ENCODE measurements around the gene HAT1.

Gene HAT1

DNA sequence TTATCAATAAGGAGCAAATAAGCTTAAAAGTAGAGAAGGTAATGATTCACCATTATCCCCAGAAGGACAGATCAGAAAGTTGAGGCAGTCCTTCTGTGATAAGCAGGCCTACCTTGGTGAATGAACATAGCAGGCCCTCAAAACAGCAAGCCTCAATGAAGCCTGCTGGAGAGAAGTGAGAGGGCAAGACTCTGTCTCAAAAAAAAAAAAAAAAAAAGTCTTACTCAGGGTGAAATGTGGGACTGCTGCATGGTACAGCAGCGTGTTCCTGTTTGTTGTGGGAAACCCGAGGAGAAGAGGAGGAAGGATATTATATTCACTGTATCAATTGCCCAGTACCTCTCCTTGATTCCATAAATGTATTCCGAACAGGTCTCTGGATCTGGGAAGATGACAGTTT is 8.7 kb upstream of the HAT1 start:
- no peak overlapping the region for H3K4me3 ChIP-seq (ENCODE audit: low read depth, low read length)

DNA sequence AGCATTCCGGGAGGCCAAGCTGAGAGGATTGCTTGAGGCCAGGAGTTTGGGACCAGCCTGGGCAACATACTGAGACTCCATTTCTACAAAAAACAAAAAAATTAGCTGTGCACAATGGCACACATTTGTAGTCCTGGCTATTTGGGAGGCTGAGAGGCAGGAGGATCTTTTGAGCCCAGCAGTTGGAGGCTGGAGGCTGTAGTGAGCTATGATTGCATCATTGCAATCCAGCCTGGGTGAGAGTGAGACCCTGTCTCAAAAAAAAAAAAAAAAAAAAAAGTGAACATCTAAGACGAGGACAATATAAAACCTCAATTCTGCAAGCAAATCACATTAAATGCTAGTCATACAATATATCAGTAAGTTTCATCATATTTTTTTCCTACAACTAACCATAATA is 2.8 kb upstream of the HAT1 start:
- no peak overlapping the region for H3K4me3 ChIP-seq (ENCODE audit: low read depth, low read length)

DNA sequence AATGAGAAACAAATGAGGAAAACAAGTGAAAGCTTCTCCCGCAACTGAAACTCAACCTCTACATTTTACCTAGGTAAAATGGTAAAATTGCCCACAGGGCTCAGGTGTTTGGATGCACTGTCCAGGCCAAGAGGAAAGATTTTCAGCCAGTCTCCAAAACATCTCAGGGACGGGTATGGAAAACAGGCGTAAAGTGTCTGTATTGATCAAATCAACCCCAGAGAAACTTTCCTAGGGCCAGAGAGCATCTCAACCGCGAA is 361 bp upstream of the HAT1 start:
- H3K4me3 ChIP-seq (ENCODE audit: low read depth, low read length) = peak overlapping the region; percentile 96

DNA sequence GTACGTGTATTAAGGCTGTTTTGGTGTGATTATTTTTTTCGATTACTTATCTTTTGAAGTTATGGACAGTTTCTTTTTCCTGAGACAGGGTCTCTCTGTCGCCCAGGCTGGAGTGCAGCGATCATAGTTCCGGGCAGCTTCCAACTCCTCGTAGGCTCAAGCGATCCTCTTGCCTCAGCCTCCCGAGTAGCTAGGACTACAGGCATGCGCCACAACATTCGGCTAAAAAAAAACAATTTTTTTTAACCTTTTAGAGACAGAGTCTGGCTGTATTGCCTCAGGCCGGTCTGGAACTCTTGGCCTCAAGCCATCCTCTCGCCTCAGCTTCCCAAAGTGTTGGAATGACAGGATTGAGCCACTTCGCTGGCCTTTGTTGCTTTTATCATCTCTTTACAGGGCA is 945 bp downstream of the HAT1 start:
- peak overlapping the region; percentile 96 for H3K4me3 ChIP-seq (ENCODE audit: low read depth, low read length)

DNA sequence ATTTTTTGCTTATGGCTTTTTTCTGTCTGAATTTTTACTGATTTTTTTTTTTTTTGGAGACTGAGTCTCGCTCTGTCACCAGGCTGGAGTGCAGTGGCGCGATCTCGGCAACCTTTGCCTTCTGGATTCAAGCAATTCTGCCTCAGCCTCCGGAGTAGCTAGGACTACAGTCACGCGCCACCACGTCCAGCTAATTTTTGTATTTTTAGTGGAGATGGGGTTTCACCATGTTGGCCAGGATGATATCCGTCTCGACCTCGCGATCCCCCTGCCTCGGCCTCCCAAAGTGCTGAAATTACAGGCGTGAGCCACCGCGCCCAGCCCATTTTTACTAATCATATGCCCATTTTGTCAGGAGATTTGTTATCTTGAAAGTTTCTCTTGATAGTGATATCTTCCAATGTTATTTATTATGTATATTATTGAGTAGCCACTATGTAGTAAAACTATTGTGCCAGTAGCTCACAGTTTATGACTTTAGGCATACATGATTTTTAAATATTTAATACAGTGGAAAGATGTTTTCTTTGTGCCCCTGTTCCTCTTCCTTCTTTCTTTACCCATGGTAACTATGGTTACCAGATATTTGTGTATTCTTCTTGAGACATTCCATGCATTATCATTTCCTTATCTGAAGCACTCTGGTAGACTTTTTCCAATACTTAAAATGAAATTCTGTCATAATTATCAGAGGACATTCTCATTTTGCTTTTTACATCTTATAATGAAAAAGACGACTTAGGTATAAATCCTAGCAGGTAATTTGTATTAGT is 2.1 kb downstream of the HAT1 start:
- H3K4me3 ChIP-seq (ENCODE audit: low read depth, low read length) = no peak overlapping the region

DNA sequence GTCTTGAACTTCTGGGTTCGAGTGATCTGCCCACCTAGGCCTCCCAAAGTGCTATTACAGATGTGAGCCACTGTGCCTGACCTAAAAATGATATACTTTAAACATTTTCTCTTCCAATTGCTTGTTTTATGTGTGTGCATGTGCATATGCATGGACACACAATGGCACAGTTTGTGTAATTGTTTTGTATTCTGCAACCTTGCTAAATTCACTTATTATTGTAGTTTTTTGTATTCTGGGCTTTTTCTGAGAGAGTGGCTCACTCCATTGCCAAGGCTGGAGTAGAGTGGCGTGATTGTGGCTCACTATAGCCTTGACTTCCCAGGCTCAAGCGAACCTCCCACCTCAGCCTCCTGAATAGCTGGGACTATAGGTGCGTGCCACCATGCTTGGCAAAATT is 8.1 kb downstream of the HAT1 start:
- H3K4me3 ChIP-seq (ENCODE audit: low read depth, low read length) = no peak overlapping the region

DNA sequence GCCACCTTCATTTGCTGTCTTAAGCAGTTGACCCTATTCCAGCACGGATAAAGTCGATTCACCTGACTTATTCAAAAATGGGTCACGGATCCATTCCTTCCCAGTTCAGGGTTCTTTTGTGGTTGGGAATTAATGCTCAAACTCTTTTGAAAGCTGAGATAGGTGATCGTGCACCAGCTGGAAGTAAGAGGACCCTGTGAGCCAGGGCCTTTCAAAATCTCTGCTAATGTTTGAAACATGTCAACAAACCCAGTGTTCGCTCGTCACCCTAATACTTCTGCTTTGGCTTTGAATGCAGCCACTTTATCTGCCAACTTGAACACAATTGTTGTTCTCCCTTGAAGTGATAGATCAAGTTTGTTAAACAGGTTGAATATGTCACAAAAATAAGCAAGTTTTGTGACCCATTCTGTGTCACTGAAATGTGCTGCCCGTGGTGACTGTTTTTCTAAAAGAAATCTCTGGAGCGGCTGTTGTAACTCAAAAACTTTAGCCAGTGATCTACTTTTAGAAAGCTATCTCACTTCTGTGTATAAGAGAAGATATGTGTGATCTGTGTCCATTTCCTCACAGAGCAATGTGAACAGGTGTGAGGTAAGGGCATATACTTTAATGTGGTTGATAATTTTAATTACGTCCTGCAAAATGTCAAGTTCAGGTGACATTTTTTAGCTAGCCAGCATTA is 16.9 kb downstream of the HAT1 start:
- no peak overlapping the region for H3K4me3 ChIP-seq (ENCODE audit: low read depth, low read length)

DNA sequence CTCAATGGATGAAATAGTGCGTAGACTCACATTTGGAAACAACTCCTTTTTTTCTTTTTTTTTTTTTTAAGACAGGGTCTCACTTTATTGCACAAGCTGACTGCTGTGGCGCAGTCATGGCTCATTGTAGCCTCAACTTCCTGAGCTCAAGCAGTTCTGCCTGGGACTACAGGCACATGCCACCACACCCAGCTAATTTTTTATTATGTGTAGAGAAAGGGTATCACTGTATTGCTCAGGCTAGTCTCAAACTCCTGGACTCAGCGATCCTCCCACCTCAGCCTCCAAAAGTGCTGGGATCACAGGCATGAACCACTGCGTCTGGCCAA is 17.4 kb downstream of the HAT1 start:
- H3K4me3 ChIP-seq (ENCODE audit: low read depth, low read length) = no peak overlapping the region

DNA sequence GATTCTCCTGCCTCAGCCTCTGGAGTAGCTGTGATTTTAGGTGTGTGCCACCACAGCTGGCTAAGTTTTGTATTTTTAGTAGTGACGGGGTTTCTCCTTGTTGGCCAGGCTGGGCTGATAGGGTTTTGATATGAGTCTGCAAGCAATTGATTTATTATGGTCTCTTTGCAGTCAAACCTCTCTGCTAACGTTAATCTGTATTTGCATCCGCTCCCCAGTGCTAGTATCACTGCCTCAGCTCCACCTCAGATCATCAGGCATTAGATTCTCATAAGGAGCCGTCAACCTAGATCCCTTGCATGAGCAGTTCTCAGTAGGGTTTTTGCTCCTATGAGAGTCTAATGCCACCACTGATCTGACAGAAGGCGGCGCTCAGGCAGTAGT is 19.0 kb downstream of the HAT1 start:
- H3K4me3 ChIP-seq (ENCODE audit: low read depth, low read length) = no peak overlapping the region

DNA sequence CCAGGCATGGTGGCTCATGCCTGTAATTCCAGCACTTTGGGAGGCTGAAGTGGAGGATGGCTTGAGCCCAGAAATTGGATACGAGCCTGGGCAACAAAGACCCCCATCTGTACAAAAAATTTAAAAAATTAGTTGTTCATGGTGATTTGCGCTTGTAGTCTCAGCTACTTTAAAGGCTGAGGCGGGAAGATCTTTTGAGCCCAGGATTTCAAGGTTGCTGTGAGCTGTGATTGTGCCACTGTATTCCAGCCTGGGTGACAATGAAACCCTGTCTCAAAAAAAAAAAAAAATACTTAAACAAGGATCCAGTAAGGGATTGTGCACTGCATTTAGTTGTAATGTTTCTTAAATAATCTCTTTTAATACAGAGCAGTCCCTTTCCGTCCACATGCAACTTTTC is 21.6 kb downstream of the HAT1 start:
- no peak overlapping the region for H3K4me3 ChIP-seq (ENCODE audit: low read depth, low read length)

DNA sequence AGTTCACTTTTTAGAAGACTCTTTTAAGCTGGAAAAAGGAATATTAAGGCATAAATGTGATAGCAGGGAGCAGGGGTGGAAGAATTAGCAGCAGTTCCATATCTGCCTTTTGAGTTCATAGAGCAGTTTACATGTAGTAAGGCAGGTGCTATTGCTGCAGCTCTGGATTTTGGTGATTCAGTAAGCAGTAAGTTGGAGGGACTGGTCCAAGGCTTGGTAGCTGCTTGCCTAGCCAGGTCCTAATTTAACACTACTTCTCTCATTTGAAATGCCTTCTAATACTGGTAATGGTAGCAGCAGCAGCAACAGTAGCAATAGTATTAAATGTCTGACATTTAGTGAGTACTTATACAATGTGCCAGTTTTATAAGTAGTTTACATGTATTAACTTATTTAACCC is 30.0 kb downstream of the HAT1 start:
- no peak overlapping the region for H3K4me3 ChIP-seq (ENCODE audit: low read depth, low read length)

DNA sequence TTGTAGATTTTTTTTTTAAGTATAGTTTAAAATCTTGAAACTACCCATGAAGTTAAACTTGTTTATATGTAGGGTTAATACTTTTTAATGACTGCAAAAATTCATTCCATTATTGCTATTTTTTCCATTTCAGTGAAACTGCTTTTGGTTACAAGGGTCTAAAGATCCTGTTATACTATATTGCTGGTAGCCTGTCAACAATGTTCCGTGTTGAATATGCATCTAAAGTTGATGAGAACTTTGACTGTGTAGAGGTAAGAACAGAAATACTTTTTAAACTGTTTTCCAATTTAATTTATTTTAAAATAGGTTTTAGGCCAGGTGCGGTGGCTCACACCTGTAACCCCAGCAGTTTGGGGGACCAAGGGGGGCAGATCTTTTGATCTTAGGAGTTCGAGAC is 30.5 kb downstream of the HAT1 start:
- no peak overlapping the region for H3K4me3 ChIP-seq (ENCODE audit: low read depth, low read length)

DNA sequence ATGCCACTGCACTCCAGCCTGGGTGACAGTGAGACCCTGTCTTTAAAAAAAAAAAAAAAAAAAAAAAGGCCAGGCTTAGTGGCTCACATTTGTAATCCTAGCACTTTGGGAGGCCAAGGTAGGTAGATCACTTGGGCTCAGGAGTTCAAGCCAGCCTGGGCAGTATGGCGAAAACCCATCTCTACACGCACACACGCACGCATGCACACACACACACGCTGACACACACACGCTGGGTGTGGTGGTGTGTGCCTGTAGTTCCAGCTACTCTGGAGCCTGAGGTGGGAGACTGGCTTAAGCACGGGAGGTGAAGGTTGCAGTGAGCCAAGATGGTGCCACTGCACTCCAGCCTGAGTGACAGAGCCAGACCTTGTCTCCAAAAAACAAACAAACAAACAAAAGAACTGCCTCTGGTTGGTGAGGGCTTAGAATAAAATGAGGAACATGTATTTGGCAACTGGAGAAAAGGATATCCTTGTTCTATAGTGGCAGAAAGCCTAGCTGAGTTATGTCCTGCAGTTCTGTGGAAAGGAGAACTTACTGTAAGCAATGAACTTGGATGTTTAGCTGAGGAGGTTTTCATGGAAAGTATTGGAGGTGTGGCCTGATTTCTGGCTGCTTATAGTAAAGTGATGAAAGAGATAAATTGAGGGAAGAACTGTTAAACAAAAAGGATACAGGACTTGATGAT is 34.0 kb downstream of the HAT1 start:
- no peak overlapping the region for H3K4me3 ChIP-seq (ENCODE audit: low read depth, low read length)

DNA sequence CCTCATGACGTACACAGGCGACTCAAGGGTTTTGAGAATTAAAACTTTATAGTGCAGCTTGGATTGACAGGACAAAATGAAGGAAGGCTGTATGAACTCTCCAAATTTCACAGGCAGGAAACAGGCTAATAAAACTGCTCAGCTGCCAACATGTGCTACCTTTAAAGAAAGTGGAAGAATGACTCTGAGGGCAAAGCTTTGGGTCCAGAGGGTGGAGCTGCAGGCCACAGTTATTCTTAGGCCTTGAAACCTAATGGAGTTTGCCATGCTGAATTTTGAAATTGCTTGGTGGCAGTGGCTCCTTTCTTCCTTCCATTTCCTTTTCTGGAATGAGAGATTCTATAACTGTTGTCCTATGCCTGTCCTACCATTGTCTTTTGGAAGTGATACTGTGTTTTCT is 34.8 kb downstream of the HAT1 start:
- H3K4me3 ChIP-seq (ENCODE audit: low read depth, low read length) = no peak overlapping the region

DNA sequence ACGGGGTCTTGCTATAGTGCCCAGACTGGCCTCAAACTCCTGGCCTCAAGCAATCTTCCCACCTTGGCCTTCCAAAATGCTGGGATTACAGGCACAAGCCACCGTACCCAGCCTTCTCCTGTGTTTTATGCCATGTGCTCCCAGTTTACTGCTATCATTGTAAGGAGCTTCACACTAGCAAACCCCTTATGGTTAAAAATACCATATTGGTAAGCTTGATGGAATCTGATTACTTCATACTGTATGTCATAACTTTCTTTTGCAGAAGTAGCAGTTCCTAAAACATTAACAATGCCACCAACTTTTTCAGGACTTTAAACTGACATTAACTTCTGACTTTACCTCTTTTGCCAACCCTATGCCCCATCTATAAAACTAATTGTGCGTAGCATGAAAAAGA is 36.2 kb downstream of the HAT1 start:
- no peak overlapping the region for H3K4me3 ChIP-seq (ENCODE audit: low read depth, low read length)

DNA sequence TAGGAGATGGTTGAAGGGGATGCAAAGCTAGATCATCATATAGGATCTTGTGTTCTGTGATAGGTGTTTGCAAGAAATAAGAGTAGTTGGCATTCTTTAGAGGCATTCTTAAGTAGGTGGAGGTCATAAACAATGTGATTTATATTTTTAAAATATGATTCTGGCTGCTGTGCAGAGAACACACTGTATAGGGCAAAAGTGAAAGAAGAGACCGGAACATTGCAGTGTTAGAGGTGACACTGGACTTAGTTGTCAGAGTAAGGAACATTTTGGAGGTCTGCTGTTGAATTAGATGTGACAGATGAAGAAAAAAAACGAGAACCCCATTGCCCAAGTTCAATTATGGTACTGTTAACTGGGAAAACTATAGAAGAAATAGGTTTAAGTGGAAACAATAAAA is 37.7 kb downstream of the HAT1 start:
- H3K4me3 ChIP-seq (ENCODE audit: low read depth, low read length) = no peak overlapping the region

DNA sequence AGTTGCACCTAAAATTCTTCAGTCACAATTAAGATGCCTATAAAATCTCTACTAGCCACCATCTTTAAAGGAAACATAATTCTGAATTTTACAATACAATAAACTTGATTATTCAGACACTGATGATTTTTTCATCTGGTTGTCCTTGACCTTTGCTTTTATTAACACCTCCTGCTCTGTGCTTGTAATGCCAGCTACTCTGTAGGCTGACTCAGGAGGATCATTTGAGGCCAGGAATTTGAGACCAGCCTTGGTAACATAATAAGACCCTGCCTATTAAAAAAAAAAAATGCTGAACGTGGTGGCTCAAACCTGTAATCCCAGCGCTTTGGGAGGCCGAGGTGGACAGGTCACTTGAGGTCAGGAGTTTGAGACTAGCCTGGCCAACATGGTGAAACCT is 38.3 kb downstream of the HAT1 start:
- no peak overlapping the region for H3K4me3 ChIP-seq (ENCODE audit: low read depth, low read length)

DNA sequence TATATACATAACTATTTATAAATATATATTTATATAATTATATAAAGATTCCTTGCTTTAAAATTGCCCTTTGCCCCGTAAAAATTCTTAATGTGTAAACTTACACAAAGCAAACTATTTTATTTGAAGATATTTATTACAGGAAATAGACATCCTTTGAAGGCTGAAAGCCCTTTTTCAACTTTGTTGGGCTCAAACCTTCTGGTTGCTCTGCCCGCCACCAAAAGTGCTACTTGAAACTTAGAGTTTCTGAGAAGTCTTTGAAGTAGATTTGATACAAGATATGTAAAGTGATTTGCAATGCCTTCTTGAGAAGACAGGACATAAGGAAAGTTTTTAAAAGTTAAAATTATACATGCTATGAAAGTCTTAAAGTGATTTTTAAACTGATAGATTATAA is 40.9 kb downstream of the HAT1 start:
- H3K4me3 ChIP-seq (ENCODE audit: low read depth, low read length) = no peak overlapping the region

DNA sequence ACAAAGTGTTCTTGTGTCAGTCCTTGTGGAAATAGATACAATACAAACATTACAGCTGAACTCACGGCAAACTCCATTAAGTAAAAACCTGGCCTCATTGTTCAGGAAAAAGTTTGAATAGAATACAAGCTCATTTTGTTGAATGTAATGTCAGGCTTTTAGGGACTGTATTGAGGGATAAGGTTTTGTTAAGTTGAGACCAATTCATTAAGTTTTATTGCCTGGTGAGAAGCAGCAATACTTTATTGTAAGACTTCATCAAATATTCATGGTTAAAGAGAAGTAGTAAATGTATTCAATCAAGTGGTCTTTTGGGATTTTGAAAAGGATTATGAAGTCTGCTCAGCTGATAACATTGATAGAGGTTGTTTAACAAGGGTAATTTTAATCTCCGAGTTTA is 42.0 kb downstream of the HAT1 start:
- H3K4me3 ChIP-seq (ENCODE audit: low read depth, low read length) = no peak overlapping the region

DNA sequence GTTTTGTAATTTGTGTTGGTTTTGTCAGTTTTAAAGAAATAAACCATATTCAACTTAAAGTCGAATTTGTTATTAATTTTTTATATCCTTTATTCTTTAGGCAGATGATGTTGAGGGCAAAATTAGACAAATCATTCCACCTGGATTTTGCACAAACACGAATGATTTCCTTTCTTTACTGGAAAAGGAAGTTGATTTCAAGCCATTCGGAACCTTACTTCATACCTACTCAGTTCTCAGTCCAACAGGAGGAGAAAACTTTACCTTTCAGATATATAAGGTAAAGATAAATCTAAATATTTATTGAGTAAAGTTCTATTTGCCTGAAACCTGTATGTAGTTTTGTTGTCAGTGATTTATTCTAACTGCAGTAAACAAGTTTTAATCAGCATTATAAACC is 43.0 kb downstream of the HAT1 start:
- H3K4me3 ChIP-seq (ENCODE audit: low read depth, low read length) = no peak overlapping the region

DNA sequence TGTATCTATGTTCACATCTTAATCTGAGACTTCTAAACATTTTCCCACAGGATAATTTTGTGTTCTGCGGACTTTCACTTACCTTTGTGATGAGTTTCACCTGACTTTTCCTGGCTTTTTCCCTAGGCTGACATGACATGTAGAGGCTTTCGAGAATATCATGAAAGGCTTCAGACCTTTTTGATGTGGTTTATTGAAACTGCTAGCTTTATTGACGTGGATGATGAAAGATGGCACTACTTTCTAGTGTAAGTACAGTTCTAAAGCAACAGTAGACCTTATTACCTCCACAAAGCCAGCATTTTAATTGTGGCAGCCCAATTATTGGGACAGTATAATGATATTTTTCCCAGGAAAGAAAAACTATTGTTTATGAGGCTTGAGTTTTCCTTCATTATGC is 43.4 kb downstream of the HAT1 start:
- H3K4me3 ChIP-seq (ENCODE audit: low read depth, low read length) = no peak overlapping the region

DNA sequence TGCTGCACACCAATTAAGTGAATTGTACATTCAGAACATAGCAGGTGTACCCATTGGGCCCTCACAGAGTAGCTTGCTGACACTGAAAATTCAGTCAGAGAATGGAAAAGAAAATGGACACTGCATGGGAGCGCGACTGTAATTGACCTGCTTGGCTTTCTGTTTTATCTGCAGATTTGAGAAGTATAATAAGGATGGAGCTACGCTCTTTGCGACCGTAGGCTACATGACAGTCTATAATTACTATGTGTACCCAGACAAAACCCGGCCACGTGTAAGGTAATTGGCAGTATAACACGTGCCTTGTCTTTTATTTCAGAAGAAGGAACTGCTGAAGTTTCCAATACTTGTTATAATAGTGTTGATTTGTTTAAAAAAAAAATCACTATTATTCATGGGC is 44.0 kb downstream of the HAT1 start:
- no peak overlapping the region for H3K4me3 ChIP-seq (ENCODE audit: low read depth, low read length)

DNA sequence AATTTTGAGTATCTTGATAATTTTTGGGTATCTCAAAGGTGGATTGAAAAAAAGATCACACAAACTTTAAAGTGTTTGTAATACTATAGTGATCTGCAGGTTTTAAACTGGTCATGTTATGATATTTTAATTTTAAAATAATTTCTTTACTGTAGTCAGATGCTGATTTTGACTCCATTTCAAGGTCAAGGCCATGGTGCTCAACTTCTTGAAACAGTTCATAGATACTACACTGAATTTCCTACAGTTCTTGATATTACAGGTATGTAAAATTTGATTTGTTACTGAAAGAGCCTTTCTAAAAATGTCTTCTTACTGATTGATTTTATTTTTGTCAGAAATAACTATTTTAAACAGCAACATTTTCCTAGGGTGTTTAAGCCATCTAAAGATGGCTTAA is 44.4 kb downstream of the HAT1 start:
- no peak overlapping the region for H3K4me3 ChIP-seq (ENCODE audit: low read depth, low read length)

Measured in iPS-11a (cell line).